Measurements from ENCODE around the gene STAG2.

DNA sequence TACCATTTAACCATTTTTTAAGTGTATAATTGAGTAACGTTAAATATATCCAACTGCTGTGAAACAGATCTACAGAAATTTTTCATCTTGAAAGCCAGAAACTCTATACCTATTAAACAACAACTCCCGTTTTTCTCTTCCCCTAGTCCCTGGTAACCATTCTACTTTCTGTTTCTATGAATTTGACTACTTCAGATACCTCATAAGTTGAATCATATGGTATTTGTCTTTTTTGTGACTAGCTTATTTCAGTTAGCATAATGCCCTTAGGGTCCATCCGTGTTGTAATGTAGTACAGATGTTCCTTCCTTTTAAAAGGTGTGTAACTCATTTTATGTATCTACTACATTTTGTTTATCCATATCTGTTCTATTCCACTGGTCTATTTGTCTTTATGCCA lies 48.7 kb downstream of the STAG2 start:
- TF ChIP-seq, protein P1, sequence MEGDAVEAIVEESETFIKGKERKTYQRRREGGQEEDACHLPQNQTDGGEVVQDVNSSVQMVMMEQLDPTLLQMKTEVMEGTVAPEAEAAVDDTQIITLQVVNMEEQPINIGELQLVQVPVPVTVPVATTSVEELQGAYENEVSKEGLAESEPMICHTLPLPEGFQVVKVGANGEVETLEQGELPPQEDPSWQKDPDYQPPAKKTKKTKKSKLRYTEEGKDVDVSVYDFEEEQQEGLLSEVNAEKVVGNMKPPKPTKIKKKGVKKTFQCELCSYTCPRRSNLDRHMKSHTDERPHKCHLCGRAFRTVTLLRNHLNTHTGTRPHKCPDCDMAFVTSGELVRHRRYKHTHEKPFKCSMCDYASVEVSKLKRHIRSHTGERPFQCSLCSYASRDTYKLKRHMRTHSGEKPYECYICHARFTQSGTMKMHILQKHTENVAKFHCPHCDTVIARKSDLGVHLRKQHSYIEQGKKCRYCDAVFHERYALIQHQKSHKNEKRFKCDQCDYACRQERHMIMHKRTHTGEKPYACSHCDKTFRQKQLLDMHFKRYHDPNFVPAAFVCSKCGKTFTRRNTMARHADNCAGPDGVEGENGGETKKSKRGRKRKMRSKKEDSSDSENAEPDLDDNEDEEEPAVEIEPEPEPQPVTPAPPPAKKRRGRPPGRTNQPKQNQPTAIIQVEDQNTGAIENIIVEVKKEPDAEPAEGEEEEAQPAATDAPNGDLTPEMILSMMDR (IDR thresholded peaks at IDR 0.05) = no peak
- TF ChIP-seq EP300 (IDR thresholded peaks at IDR 0.05) = no peak

Measured in stomach (tissue), 4 donors.